ENCODE data around the gene ABCF1.

The ABCF1 gene

GRCh38 chr6:30556906-30557682, 14.1 kb upstream of the ABCF1 start, which contains the start of gene PRR3:
TSS of gene PRR3 (plus strand) at chr6:30557295. CDS start at chr6:30557345, 50 bp downstream.
- peak; percentile 57 to 70 for DNase-seq (ENCODE audit: low read depth in 1 of 2, low spot score in 1 of 2)

GRCh38 chr6:30557683-30557981, 13.6 kb upstream of the ABCF1 start:
- no peak for DNase-seq (ENCODE audit: low read depth in 1 of 2, low spot score in 1 of 2)

GRCh38 chr6:30560930-30561329, 10.3 kb upstream of the ABCF1 start:
- no peak for DNase-seq (ENCODE audit: low read depth in 1 of 2, low spot score in 1 of 2)

GRCh38 chr6:30562470-30563425, 8.5 kb upstream of the ABCF1 start:
- DNase-seq (ENCODE audit: low read depth in 1 of 2, low spot score in 1 of 2): no peak

DNA sequence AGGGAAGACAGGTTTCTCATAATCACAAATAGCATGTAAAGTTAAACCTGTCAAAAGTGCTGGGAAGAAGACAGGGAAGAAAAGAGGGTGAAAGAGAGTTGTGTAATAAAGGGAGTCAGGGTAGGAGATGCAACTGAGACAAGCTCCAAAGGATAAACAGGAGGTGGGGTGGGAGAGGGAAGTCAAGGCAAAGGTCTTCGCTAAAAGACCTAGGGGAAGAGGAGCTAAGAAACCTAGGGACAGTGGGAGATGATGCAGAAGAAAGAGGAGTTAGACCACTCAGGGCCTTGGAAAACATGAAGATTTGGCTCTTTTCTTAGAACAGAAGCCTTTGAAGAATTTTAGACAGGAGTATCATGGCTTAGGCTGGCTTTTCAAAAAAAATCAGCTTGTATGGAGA, 7.1 kb upstream of the ABCF1 start:
- DNase-seq (ENCODE audit: low read depth in 1 of 2, low spot score in 1 of 2): no peak

- DNase-seq (ENCODE audit: low read depth in 1 of 2, low spot score in 1 of 2): no peak
Measured at GRCh38 chr6:30565772-30566171, 5.5 kb upstream of the ABCF1 start.

- peak in 1 of 2 donors; percentile 24 for DNase-seq (ENCODE audit: low read depth in 1 of 2, low spot score in 1 of 2)
Measured at GRCh38 chr6:30568245-30568644, 3.0 kb upstream of the ABCF1 start.

GRCh38 chr6:30570263-30570662, 979 bp upstream of the ABCF1 start:
- no peak for DNase-seq (ENCODE audit: low read depth in 1 of 2, low spot score in 1 of 2)

DNA sequence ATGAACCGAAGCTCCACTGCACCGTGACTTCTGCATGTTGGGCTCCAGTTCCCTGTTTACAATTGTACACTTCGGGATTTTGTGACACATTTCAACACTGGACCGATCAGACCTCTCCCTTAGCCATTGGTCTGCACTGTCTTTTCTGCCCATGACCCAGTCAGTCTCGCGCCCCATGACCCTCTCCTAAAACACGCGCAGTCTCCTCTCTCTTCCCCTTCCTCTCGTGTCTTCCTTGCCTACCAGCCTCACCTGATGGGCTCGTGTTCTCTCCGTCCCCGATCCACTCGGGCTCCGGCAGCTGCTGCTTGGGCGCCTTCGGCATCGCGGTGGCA, 535 bp upstream of the ABCF1 start:
- DNase-seq (ENCODE audit: low read depth in 1 of 2, low spot score in 1 of 2): no peak

DNA sequence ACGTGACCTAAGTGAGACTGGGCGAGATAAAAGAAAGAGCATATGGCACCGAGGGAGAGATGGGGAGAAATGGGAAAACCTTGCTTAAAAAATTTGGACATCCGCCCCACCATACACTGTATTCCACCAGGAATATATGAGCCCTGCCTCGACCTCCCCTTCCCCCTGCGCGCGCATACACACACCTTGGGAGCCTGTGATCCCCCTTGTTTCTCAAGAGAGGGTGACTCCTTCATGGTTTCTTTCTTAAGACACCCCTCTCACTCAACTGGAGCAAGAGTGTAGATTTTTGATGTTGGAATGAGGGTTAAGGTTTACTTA, 480 bp downstream of the ABCF1 start:
- no peak for DNase-seq (ENCODE audit: low read depth in 1 of 2, low spot score in 1 of 2)

- no peak for DNase-seq (ENCODE audit: low read depth in 1 of 2, low spot score in 1 of 2)
Measured at GRCh38 chr6:30572148-30572547, 906 bp downstream of the ABCF1 start.

DNA sequence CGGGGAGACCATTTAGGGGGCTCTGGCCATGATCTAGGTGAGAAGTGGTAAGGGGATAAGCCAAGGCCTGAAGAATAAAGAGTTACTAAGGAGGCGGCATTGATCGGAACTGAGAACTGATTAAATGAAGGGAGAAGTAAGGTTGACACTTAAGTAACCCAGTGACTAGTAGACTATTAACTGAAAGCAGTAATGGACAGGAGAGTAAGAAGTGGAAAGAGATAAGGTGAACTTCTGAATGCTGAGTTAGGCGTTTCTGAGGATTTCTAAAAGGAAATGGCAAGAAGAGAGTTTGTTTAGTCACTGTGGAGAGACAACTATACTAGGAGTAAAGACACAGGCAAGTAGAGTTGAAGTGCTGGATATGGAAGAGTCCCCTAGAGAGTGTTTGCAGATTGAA, 1.9 kb downstream of the ABCF1 start:
- DNase-seq (ENCODE audit: low read depth in 1 of 2, low spot score in 1 of 2): no peak

DNA sequence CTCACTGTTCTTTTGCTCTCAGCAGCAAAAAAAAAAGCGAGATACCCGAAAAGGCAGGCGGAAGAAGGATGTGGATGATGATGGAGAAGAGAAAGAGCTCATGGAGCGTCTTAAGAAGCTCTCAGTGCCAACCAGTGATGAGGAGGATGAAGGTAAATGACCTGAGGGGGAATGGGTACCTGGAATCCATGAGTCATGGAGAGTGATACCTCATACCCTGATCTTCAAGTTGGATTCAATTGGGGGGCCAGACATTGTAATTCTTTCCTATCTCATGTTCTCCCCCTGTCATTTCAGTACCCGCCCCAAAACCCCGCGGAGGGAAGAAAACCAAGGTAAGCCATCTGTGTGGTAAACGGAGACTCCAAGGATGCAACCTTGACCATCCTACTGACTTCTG, 6.8 kb downstream of the ABCF1 start:
- no peak for DNase-seq (ENCODE audit: low read depth in 1 of 2, low spot score in 1 of 2)

- no peak for DNase-seq (ENCODE audit: low read depth in 1 of 2, low spot score in 1 of 2)
Measured at GRCh38 chr6:30583921-30584320, 12.7 kb downstream of the ABCF1 start.

DNA sequence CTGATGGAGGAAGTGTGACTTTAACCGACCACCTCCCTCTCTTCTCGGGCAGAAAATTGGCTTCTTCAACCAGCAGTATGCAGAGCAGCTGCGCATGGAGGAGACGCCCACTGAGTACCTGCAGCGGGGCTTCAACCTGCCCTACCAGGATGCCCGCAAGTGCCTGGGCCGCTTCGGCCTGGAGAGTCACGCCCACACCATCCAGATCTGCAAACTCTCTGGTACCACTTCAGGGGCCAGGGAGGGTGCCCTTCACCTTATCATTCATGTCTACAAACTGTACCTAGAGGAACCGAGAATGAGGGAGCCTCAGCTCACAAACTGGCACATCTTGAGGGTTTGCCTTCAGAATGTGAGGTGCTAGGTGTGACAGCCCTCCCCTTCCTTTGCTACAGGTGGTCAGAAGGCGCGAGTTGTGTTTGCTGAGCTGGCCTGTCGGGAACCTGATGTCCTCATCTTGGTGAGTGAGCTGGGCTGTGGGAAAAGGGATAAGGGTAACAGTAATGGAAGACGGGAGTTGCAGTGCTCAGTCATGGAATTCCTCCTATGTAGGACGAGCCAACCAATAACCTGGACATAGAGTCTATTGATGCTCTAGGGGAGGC, 18.6 kb downstream of the ABCF1 start:
- no peak for DNase-seq (ENCODE audit: low read depth in 1 of 2, low spot score in 1 of 2)

DNA sequence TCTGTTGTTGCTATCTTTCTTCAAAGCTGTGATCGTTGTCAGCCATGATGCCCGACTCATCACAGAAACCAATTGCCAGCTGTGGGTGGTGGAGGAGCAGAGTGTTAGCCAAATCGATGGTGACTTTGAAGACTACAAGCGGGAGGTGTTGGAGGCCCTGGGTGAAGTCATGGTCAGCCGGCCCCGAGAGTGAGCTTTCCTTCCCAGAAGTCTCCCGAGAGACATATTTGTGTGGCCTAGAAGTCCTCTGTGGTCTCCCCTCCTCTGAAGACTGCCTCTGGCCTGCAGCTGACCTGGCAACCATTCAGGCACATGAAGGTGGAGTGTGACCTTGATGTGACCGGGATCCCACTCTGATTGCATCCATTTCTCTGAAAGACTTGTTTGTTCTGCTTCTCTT, 19.3 kb downstream of the ABCF1 start:
- no peak for DNase-seq (ENCODE audit: low read depth in 1 of 2, low spot score in 1 of 2)

DNA sequence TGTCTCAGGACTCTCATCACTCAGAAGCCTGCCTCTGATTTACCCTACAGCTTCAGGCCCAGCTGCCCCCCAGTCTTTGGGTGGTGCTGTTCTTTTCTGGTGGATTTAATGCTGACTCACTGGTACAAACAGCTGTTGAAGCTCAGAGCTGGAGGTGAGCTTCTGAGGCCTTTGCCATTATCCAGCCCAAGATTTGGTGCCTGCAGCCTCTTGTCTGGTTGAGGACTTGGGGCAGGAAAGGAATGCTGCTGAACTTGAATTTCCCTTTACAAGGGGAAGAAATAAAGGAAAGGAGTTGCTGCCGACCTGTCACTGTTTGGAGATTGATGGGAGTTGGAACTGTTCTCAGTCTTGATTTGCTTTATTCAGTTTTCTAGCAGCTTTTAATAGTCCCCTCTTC, 19.8 kb downstream of the ABCF1 start:
- DNase-seq (ENCODE audit: low read depth in 1 of 2, low spot score in 1 of 2): no peak

GRCh38 chr6:30592287-30592686, 21.0 kb downstream of the ABCF1 start:
- no peak for DNase-seq (ENCODE audit: low read depth in 1 of 2, low spot score in 1 of 2)

DNA sequence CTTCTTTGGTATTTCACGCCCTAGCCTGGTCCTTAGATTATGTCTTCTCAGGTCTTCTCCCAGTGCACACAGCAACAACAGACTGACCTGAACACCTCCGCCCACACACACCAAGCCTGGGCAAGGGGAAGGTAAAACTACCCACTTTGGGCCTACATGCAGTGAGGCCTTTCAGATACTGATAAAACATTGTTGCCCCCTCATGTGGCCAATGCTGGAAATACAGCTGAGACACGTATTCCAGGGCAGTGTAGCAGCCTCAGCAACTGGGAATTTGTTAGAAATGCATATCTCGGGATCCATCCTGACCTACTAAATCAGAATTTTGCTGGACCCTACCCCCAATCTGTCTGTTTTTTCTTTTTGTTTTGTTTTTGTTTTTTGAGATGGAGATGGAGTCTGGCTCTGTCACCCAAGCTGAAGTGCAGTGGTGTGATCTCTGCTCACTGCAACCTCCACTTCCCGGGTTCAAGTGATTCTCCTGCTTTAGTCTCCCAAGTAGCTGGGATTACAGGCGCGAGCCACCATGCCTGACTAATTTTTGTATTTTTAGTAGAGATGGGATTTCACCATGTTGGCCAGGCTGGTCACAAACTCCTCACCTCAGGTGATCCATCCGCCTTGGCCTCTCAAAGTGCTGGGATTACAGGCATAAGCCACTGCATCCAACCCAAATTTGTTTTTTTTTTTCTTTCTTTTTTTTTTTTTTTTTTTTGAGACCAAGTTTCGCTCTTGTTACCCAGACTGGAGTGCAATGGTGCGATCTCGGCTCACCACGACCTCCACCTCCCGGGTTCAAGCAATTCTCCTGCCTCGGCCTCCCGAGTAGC, 26.3 kb downstream of the ABCF1 start:
- peak; percentile 53 to 55 for DNase-seq (ENCODE audit: low read depth in 1 of 2, low spot score in 1 of 2)

DNA sequence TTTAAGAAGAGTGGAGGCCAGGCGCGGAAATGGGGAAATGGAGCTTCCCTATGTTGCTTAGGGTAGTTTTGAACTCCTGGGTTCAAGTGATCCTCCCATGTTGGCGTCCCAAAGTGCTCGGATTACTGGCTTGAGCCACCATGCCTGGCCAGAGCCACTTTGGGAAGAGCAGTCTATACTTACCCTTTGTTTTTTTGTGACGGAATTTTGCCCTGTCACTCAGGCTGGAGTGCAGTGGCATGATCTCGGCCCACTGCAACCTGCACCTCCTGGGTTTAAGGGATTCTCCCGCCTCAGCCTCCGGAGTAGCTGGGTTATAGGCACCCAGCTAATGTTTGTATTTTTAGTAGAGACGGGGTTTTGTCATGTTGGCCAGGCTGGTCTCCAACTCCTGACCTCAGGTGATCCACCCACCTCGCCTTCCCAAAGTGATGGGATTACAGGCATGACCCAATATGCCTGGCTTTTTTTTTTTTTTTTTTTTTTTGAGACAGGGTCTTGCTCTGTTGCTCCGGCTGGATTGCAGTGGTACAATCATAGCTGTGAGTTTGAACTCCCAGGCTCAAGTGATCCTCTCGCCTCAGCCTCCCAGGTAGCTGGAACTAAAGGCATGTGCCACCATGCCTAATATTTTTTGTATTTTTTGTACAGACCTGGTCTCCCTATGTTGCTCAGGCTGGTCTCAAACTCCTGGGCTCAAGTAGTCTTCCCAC, 27.8 kb downstream of the ABCF1 start:
- DNase-seq (ENCODE audit: low read depth in 1 of 2, low spot score in 1 of 2): no peak
